Measurements from ENCODE around the gene B3GAT1.

The B3GAT1 gene

GRCh38 chr11:134441281-134441680, 29.2 kb upstream of the B3GAT1 start:
- no peak for DNase-seq (ENCODE audit: low read depth)

- no peak for DNase-seq (ENCODE audit: low read depth)
These were observed 28.8 kb upstream of the B3GAT1 start for GRCh38 chr11:134440851-134441250.

- DNase-seq (ENCODE audit: low read depth) = no peak
These were observed 26.8 kb upstream of the B3GAT1 start for GRCh38 chr11:134438542-134439537.

GRCh38 chr11:134437821-134438220, 25.8 kb upstream of the B3GAT1 start:
- no peak for DNase-seq (ENCODE audit: low read depth)

- DNase-seq (ENCODE audit: low read depth) = no peak
These were observed 24.7 kb upstream of the B3GAT1 start for GRCh38 chr11:134436781-134437180.

GRCh38 chr11:134433806-134434205, 21.8 kb upstream of the B3GAT1 start:
- no peak for DNase-seq (ENCODE audit: low read depth)

GRCh38 chr11:134433251-134433650, 21.2 kb upstream of the B3GAT1 start:
- no peak for DNase-seq (ENCODE audit: low read depth)

GRCh38 chr11:134432776-134433175, 20.7 kb upstream of the B3GAT1 start:
- DNase-seq (ENCODE audit: low read depth) = no peak

GRCh38 chr11:134429106-134429505, 17.1 kb upstream of the B3GAT1 start:
- DNase-seq (ENCODE audit: low read depth) = no peak

- no peak for DNase-seq (ENCODE audit: low read depth)
These were observed 13.9 kb upstream of the B3GAT1 start for GRCh38 chr11:134425816-134426536.

GRCh38 chr11:134425413-134425812, 13.4 kb upstream of the B3GAT1 start:
- no peak for DNase-seq (ENCODE audit: low read depth)

- no peak for DNase-seq (ENCODE audit: low read depth)
These were observed 11.1 kb upstream of the B3GAT1 start for GRCh38 chr11:134423106-134423505.

- no peak for DNase-seq (ENCODE audit: low read depth)
These were observed 6.1 kb upstream of the B3GAT1 start for GRCh38 chr11:134417871-134418840.

- no peak for DNase-seq (ENCODE audit: low read depth)
These were observed 4.7 kb upstream of the B3GAT1 start for GRCh38 chr11:134416726-134417125.

GRCh38 chr11:134414766-134415765, 3.0 kb upstream of the B3GAT1 start:
- DNase-seq (ENCODE audit: low read depth) = no peak

- DNase-seq (ENCODE audit: low read depth) = no peak
These were observed 2.0 kb upstream of the B3GAT1 start for GRCh38 chr11:134413826-134414731.

- no peak for DNase-seq (ENCODE audit: low read depth)
These were observed 1.2 kb upstream of the B3GAT1 start for GRCh38 chr11:134413043-134413825.

- no peak for DNase-seq (ENCODE audit: low read depth)
These were observed 1.3 kb downstream of the B3GAT1 start for GRCh38 chr11:134410766-134411165.

Data from activated T-cell treated with anti-CD3 and anti-CD28 coated beads for 48 hours (primary cell).